Osteoblast (primary cell): ENCODE results near the gene CHST11. TPM values are rescaled to one million over a fixed set of nuclear protein-coding genes. Genes with fewer than 3 reads are reported as not detected.
A peak's percentile ranks its signal among the peaks of the same experiment; 100 is the strongest.

ENCODE experiments used
- DNase-seq: peaks from one replicate; pipeline ENCODE4 v3.0.0; 2011; ENCODE audit warnings: low spot score, mixed read lengths; ENCODE audit not compliant: insufficient read length; ENCODE audit errors: missing footprints
- H2AFZ ChIP-seq: 2 replicates; pipeline ENCODE4 v1.6.0; 2011; ENCODE audit warnings: mild to moderate bottlenecking, low read length
- H3K27ac ChIP-seq: 2 replicates; pipeline ENCODE4 v1.5.1; 2011; ENCODE audit warnings: mild to moderate bottlenecking, low read depth, low read length, moderate library complexity
- H3K27me3 ChIP-seq: 2 replicates; pipeline ENCODE4 v1.6.0; 2012; ENCODE audit warnings: mild to moderate bottlenecking, control low read depth, inconsistent platforms, low read length, moderate library complexity; ENCODE audit not compliant: insufficient read depth
- H3K36me3 ChIP-seq: 2 replicates; pipeline ENCODE4 v1.5.1; 2011; ENCODE audit warnings: mild to moderate bottlenecking, low read length, control low read depth, moderate library complexity; ENCODE audit not compliant: insufficient read depth
- H3K4me1 ChIP-seq: 2 replicates; pipeline ENCODE4 v1.5.1; 2011; ENCODE audit warnings: mild to moderate bottlenecking, low read length, control low read depth, moderate library complexity; ENCODE audit not compliant: insufficient read depth
- H3K4me2 ChIP-seq: 2 replicates; pipeline ENCODE4 v1.6.0; 2011; ENCODE audit warnings: mild to moderate bottlenecking, low read length; ENCODE audit not compliant: insufficient read depth
- H3K4me3 ChIP-seq: fragments of 200-600 bp; sonication (generic); 3 replicates; pipeline ENCODE4 v1.5.1; 2012; ENCODE audit warnings: mild to moderate bottlenecking, low read length, inconsistent platforms; ENCODE audit not compliant: insufficient read depth
- H3K79me2 ChIP-seq: 2 replicates; pipeline ENCODE4 v1.6.0; 2012; ENCODE audit warnings: mild to moderate bottlenecking, low read length, control low read depth, inconsistent platforms; ENCODE audit not compliant: insufficient read depth
- H3K9me3 ChIP-seq: 2 replicates; pipeline ENCODE4 v1.5.1; 2011; ENCODE audit warnings: low read depth, low read length, control low read depth
- H4K20me1 ChIP-seq: 2 replicates; pipeline ENCODE4 v1.6.0; 2012; ENCODE audit warnings: mild to moderate bottlenecking, low read length, control low read depth; ENCODE audit not compliant: insufficient read depth
- total RNA-seq: library from RNA; depleted of rRNA; stranded (reverse); fragments of >200 nt; gene quantifications from 2 replicates; pipeline ENCODE4 v1.2.3, GENCODE V29; 2012
- TF ChIP-seq, protein P1 (sequence below): IDR thresholded peaks from 2 replicates; pipeline ENCODE4 v1.5.1; 2011; ENCODE audit warnings: mild to moderate bottlenecking, low read depth, low read length, moderate library complexity; ENCODE audit errors: extremely low read depth

Gene CHST11
- total RNA-seq, 1 donor = 24.6 TPM

DNA sequence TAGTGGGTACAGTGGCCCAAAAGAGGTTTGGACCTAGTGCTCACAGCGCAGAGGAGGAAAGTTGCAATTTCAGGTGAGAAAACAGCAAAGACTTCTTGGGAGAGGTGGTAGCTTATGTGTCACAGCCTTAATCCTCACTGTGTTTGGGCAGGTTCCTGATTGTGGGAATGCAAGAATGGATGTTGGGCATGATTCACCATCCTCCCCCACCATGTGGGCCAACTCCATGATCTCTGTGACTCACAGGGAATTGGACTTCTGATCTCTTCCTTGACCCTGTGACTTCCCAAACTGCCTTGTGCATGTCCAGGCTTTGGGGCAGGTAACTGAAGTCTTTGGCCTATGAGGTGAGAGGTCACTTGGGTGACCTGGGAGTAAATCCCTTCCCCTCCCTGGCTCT is 1.8 kb upstream of the CHST11 start:
- H4K20me1 ChIP-seq = no peaks in the 10 kb centered on the region
- no peak overlapping the region for H3K4me3 ChIP-seq
- peaks cover 34% of the 10 kb centered on the region for H3K79me2 ChIP-seq
- peak; percentile 93 for DNase-seq
- H3K9me3 ChIP-seq = no peaks in the 10 kb centered on the region
- H3K4me2 ChIP-seq = peak overlapping the region; percentile 8
- no peaks in the 10 kb centered on the region for H3K27me3 ChIP-seq
- H3K27ac ChIP-seq = no peak overlapping the region
- TF ChIP-seq, protein P1, sequence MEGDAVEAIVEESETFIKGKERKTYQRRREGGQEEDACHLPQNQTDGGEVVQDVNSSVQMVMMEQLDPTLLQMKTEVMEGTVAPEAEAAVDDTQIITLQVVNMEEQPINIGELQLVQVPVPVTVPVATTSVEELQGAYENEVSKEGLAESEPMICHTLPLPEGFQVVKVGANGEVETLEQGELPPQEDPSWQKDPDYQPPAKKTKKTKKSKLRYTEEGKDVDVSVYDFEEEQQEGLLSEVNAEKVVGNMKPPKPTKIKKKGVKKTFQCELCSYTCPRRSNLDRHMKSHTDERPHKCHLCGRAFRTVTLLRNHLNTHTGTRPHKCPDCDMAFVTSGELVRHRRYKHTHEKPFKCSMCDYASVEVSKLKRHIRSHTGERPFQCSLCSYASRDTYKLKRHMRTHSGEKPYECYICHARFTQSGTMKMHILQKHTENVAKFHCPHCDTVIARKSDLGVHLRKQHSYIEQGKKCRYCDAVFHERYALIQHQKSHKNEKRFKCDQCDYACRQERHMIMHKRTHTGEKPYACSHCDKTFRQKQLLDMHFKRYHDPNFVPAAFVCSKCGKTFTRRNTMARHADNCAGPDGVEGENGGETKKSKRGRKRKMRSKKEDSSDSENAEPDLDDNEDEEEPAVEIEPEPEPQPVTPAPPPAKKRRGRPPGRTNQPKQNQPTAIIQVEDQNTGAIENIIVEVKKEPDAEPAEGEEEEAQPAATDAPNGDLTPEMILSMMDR = no peak
- H3K4me1 ChIP-seq = peaks cover 24% of the 10 kb centered on the region
- H3K36me3 ChIP-seq = no peaks in the 10 kb centered on the region
- H2AFZ ChIP-seq = no peak overlapping the region

DNA sequence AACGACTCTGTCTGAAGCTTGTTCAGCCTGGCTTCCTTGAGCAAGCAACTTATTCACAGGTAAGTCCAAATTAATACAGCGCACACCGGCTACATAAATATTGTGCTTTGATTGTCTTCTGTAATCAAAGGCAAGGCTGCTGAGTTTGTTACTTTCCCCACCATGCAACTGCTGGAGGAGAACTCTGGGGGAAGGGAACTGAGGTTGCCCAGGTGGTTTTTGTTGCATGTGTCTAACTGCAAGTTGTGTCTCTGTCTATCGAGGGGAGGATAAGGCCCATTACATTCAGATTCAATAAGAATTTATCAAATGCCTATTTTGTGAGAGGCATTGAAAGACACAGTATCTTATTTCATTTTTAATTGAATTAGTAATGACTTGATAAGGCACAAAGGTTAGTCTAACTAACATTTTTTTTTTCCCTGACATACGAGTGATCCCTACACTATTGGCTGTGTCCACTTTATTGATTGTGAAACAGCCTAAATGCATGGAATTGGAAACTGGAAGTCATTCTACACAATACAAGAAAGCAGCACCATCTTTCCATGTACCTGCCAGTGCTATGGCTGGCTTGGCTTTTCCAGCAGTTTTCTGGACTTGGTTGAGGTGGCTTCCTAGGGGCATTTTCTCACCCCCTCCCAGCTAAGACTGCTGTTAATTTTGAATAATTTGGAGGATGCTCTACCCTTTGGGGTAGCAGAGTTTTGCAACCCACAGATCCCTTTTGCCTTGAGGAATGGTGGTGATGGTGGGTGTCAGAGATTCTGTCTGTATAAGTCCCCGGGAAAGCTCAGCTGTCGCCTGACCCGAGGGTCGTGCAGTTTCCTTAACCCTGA is 951 bp upstream of the CHST11 start:
- peaks cover 42% of the 10 kb centered on the region for H3K79me2 ChIP-seq
- H3K36me3 ChIP-seq = no peaks in the 10 kb centered on the region
- H3K27me3 ChIP-seq = no peaks in the 10 kb centered on the region
- peaks cover 28% of the 10 kb centered on the region for H3K4me1 ChIP-seq
- DNase-seq = peak; percentile 78
- no peaks in the 10 kb centered on the region for H4K20me1 ChIP-seq
- H3K4me2 ChIP-seq = peak overlapping the region; percentile 89
- H2AFZ ChIP-seq = peak overlapping the region; percentile 94
- H3K9me3 ChIP-seq = no peaks in the 10 kb centered on the region
- peak overlapping the region; percentile 93 for H3K4me3 ChIP-seq
- TF ChIP-seq, protein P1 = no peak
- H3K27ac ChIP-seq = peak overlapping the region; percentile 86

DNA sequence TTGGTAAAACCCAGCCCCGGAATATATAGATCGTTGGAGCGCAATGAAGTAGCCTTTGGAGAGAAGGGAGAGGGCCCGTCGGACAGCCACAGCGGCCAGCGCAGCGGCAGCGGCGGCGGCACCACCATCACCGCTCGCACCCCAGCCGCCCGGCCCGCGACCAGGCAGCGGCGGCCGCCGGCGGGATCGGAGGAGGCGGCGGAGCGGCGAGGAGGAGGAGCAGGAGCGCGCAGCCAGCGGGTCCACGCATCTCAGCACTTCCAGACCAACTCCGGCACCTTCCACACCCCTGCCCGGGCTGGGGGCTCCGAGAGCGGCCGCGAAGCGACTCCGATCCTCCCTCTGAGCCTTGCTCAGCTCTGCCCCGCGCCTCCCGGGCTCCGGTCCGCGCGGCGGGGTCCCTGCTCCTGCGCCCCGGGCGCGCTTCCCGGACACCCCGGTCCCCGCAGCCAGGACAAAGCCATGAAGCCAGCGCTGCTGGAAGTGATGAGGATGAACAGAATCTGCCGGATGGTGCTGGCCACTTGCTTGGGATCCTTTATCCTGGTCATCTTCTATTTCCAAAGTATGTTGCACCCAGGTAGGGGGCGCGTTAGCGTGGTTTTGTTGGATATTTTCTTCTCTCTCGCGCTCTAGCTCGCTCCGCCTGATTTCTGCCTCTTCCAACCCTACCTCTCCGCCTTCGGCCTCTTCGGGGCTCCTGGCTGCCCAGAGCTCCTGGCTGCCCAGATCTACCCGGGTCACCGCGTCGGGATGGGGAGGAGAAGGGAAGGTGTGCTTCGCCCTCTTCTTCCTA is 400 bp downstream of the CHST11 start:
- peak overlapping the region; percentile 86 for H3K27ac ChIP-seq

More for the DNA sequence above, 400 bp downstream of the CHST11 start:
- peaks cover 4% of the 10 kb centered on the region for H4K20me1 ChIP-seq
- TF ChIP-seq, protein P1 = peak; percentile 41
- H3K27me3 ChIP-seq = no peaks in the 10 kb centered on the region
- H3K4me3 ChIP-seq = peak overlapping the region; percentile 93
- peak overlapping the region; percentile 89 for H3K4me2 ChIP-seq
- peaks cover 31% of the 10 kb centered on the region for H3K4me1 ChIP-seq
- no peaks in the 10 kb centered on the region for H3K9me3 ChIP-seq
- DNase-seq = peak; percentile 87
- H3K36me3 ChIP-seq = no peaks in the 10 kb centered on the region
- H2AFZ ChIP-seq = peak overlapping the region; percentile 94
- H3K79me2 ChIP-seq = peaks cover 52% of the 10 kb centered on the region
